Right kidney (tissue), 1 donor: ENCODE data around the gene SLC4A1.
A peak's percentile ranks its signal among the peaks of the same experiment; 100 is the strongest.
"Not testable (repeated sequence)": the region's sequence is repeated elsewhere in the genome, so short reads cannot be mapped to it uniquely, and the experiment has no call there.

Experiments used
- DNase-seq: peaks from one replicate; pipeline ENCODE4 v3.0.0-alpha.2; 2016

Gene SLC4A1

GRCh38 chr17:44257815-44258760 lies 9.8 kb downstream of the SLC4A1 start:
- peak; percentile 26 for DNase-seq

DNA sequence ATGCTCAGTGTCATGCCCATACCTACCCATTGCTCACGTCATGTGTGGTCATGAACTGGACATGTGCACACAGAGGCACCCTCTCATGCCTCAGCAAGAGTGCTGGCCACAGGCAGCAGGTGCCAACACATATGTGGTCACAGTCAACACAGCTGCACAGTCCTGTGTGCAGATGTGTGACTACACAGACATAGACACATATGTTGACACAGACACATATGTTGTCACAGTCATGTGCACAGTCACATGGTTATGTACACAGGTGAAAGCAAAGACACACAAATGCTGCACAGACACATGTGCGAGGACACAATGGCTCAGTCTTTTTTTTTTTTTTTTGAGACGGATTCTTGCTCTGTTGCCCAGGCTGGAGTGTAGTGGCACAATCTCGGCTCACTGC lies 11.3 kb downstream of the SLC4A1 start:
- DNase-seq = no peak

- DNase-seq = no peak
Measured at GRCh38 chr17:44255915-44256314, 12.0 kb downstream of the SLC4A1 start.

- no peak for DNase-seq
Measured at GRCh38 chr17:44254361-44255095, 13.4 kb downstream of the SLC4A1 start.

DNA sequence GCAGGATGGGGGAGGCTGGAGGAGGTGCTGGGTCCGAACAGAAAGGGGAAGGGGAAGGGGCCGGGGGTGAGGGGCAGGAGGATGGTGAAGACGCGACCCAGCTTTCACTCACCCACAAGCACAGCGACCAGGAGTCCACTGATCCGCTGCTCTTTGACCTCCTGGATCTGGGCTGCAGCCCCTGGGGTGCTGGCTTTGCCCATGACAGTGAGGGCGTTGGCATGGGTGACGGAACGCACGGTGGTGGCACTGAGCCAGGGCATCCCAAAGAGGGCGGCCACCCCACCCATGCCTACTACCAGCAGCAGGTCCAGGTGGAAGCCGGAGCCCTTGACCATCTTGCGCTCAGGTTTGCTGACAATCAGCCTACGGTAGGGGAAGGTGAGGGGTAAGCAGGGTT lies 14.9 kb downstream of the SLC4A1 start:
- DNase-seq = no peak

- DNase-seq = no peak
Measured at GRCh38 chr17:44251062-44251461, 16.9 kb downstream of the SLC4A1 start.

DNA sequence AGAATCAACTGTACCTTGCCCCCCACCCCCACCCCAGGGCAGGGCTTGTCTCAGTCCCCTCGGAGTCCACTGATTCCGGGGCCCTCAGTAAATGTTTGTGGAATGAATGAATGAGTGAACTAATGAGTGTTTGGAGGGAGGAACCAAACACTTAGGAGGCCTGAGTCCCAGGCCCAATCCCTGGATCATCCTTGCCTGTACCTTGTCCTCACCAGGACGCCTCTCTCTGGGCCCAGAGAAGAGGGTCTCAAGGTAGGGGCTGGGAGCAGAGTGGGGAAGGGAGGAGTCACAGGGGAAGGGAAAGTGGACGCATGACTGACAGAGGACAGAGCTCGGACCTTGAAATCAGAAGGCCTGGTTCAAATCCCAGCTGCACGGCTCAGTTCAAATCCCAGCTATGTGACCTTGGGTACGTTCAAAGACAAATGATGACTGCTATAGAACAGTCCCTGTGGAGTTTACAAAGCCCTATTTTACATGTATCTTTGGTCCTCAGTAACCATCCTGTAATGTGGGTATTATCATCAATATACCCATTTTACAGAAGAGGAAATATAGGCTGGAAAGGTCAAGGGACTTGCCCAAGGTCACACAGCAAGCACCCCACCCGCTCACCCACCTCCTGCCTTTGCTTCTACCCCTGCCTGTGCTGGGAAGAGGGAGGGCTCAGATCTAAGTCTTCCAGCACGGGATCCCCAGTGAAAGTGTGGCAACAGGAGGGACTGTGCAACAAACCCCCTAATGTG lies 18.3 kb downstream of the SLC4A1 start:
- no peak for DNase-seq

DNA sequence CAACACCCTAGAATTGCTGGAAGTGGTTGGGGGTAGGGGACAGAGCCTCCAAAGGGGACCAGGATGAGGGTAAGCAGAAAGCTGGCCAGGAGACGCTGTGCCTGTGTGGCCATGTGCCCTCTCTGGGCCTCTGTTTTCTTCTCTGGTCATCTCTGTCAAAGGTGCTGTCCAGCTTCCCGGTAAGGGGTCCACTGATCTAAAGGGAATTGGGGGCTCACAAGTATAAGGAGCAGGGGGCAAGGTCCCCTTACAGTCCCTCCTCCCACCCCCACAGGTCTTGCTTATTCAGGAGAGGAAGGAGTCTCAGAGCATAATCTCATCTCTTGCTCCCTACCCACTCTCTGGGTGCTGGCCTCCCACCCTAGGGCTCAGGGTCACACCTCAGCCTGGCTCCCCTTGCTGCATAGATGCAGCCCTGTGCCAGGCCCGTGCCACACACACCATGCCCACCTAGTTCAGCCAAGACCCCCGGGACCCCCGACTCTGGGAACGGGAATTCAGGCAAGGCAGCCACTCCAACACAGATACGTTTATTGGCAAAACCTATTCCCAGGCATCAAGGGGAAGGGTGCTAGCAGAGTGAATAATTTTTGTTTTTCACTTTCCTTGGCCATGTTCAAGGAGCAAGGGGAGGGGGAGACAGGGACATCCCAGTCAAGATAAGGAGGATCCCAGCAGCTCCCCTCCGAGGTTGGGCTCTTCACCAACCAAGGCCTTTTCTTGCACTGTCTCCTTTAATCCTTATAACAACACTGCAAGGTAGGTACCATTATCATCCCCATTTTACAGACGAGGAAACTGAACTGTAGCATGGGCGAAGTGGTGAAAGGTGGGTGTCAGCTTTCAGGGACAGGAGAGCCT lies 19.8 kb downstream of the SLC4A1 start:
- no peak for DNase-seq

- no peak for DNase-seq
Measured at GRCh38 chr17:44247440-44247841, 20.5 kb downstream of the SLC4A1 start.

GRCh38 chr17:44241106-44241624 lies 26.8 kb downstream of the SLC4A1 start:
- no peak for DNase-seq

DNA sequence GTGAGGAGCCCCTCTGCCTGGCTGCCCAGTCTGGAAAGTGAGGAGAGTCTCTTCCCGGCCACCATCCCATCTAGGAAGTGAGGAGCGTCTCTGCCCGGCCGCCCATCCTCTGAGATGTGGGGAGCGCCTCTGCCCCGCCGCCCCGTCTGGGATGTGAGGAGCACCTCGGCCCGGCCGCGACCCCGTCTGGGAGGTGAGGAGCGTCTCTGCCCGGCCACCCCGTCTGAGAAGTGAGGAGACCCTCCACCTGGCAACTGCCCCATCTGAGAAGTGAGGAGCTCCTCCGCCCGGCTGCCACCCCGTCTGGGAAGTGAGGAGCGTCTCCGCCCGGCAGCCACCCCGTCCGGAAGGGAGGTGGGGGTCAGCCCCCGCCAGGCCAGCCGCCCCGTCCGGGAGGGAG lies 30.0 kb downstream of the SLC4A1 start:
- DNase-seq = not testable (repeated sequence)

GRCh38 chr17:44236444-44236991 lies 31.4 kb downstream of the SLC4A1 start:
- DNase-seq = no peak

DNA sequence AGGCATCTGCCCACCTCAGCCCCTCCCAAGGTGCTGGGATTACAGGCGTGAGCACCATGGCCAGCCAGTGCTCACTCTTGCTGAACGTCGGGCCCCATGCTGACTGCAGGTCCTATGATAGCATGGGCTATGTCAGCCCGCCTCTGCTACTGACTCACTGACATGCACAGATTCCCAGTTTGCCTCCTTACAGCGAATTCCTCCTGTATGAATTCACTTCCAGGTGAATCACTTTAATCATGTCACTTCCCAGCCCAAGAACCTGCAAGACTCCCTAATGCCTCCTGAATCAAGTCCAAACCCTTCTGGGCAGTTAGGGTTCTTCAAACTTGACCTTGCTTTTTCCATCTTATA lies 32.4 kb downstream of the SLC4A1 start:
- DNase-seq = peak; percentile 25

DNA sequence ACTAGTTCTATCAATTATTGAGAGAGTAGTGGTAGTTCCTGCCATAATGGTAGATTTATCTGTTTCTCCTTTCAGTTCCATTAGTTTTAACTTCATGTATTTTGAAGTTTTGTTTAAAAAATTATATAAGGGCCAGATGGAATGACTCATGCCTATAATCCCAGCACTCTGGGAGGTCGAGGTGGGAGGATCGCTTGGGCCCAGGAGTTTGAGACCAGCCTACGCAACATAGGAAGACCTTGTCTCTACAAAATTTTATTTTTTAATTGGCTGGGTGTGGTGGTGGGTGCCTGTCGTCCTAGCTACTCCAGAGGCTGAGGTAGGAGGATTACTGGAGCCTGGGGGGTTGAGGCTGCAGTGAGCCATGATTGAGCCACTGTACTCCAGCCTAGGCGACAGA lies 34.4 kb downstream of the SLC4A1 start:
- DNase-seq = no peak

DNA sequence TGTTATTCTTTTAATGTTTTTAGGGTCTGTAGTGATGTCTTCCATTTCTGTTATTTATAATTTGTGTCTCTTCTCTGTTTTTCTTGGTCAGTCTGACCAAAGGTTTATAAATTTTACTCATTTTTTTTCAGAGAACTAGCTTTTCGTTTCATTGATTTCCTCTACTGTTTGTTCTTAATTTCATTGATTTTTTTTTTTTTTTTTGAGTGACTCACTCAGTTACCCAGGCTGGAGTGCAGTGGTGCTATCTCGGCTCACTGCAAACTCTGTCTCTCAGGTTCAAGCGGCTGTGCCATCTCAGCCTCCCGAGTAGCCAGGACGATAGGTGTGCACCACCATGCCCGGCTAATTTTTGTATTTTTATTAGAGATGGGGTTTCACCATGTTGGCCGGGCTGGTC lies 35.9 kb downstream of the SLC4A1 start:
- no peak for DNase-seq

GRCh38 chr17:44230140-44230539 lies 37.8 kb downstream of the SLC4A1 start:
- DNase-seq = no peak

DNA sequence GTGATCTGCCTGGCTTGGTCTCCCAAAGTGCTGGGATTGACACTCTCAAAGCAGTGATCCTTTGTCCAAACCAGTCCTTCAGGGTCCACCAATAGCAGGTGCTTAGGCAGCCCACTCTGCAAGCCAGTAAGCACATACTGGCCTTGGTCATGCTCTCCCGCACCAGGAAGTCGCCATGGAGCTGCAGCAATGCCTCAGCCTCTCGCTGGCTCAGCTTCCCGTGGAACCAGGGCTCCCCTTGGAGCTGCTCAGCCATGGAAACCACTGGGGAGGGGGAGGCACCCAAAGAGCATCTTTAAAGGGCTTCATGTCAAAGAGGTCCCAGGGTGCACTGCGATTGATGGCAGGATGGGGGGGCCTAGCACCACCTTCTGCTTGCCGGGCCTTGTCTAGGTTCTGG lies 38.8 kb downstream of the SLC4A1 start:
- DNase-seq = no peak

DNA sequence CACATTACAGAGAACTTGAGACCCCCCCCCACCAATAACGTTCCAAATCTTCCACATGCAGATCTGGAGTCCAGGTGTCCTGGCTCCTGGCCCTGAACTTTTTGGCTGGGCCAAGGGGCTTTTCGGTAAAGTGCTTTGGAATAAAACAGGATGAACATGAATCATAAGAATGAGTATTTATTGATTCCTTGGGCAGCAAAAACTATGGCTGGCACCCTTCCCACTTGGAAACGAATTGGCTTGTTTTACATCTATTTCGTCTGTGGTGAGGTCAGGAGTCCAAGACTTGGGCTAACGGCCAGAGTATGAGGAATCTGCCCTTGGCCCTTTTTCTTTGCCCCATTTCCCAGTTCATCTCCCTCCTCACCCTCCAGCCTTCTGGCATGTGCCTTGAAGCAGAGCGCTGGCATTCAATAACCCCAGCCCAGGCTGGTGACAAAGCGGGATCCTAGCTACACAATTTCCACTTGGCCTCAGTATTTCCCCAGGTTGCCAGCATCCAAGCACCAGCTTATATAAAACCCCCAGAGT lies 44.3 kb downstream of the SLC4A1 start:
- DNase-seq = no peak

GRCh38 chr17:44222112-44222869 lies 45.6 kb downstream of the SLC4A1 start:
- DNase-seq = peak; percentile 88

GRCh38 chr17:44221862-44222111 lies 46.1 kb downstream of the SLC4A1 start:
- DNase-seq = no peak
